K562 treated with DMSO at 1 percent for 12 hours (cell line): ENCODE results near the gene PRXL2B. TPM values are rescaled to one million over a fixed set of nuclear protein-coding genes. Genes with fewer than 3 reads are reported as not detected.

Experiments
- total RNA-seq: library from RNA; unstranded; fragments of 300-600 nt; gene quantifications from 2 replicates; pipeline ENCODE4 v1.2.3, GENCODE V29; 2022; ENCODE audit not compliant: insufficient read depth

Gene PRXL2B, protein sequence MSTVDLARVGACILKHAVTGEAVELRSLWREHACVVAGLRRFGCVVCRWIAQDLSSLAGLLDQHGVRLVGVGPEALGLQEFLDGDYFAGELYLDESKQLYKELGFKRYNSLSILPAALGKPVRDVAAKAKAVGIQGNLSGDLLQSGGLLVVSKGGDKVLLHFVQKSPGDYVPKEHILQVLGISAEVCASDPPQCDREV
- total RNA-seq: 12.8 and 16.2 TPM in 2 replicates

DNA sequence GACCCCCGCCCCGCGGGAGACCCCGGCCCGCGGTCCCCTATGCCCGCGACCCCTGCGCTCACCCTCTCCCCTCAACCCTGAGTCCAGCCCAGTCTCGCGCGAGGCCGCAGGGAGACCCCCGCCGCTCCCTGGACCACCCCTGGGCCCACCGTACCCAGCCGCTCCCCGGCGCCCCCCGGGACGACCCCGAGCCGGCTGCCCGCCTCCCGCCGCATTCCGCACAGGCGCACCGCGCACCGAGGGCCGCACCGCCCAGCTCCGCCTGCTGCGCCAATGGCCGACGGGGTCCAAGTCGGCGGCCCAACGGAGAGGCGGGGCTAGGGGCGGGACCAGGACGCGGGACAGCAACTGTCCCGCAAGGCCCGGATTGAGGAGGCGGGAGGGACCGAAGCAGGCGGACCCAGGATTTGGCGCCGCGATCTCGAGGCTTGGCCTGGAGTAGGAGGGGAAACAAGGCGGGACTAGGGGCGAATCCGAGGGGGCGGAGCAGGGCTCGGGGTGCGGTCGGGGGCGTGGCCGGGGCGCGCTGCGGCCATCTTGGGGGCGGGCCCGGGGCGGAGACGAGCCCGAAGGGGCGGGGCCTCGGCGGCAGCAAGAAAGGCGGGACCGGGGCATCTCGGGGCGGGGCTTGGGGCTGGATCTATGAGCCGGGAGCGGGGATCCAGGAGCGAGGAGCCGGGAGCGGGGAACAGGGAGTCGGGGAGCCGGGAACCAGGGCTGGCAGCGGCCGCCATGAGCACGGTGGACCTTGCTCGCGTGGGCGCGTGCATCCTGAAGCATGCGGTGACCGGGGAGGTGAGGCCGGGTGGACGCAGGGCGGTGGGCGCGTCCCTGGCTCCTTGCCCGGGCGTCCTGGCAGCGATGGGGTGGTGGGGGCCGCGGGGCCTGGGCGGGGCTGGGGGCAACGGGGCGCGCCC is at the start of gene PRXL2B:
TSS of gene PRXL2B (plus strand) at position 624 of the 917 bp plus-strand sequence. CDS start at position 733, 109 bp downstream.

DNA sequence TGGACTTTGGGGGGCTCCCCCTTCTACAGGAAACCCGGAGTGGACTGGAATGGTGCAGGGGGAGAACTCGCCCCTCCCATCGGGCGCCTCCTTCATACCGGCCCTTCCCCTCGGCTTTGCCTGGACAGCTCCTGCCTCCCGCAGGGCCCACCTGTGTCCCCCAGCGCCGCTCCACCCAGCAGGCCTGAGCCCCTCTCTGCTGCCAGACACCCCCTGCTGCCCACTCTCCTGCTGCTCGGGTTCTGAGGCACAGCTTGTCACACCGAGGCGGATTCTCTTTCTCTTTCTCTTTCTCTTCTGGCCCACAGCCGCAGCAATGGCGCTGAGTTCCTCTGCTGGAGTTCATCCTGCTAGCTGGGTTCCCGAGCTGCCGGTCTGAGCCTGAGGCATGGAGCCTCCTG is 30.3 kb upstream of the PRXL2B start, which contains the start of gene TNFRSF14:
TSS of gene TNFRSF14 (plus strand) at position 95 of the 401 bp plus-strand sequence. CDS start at position 389, 294 bp downstream.

DNA sequence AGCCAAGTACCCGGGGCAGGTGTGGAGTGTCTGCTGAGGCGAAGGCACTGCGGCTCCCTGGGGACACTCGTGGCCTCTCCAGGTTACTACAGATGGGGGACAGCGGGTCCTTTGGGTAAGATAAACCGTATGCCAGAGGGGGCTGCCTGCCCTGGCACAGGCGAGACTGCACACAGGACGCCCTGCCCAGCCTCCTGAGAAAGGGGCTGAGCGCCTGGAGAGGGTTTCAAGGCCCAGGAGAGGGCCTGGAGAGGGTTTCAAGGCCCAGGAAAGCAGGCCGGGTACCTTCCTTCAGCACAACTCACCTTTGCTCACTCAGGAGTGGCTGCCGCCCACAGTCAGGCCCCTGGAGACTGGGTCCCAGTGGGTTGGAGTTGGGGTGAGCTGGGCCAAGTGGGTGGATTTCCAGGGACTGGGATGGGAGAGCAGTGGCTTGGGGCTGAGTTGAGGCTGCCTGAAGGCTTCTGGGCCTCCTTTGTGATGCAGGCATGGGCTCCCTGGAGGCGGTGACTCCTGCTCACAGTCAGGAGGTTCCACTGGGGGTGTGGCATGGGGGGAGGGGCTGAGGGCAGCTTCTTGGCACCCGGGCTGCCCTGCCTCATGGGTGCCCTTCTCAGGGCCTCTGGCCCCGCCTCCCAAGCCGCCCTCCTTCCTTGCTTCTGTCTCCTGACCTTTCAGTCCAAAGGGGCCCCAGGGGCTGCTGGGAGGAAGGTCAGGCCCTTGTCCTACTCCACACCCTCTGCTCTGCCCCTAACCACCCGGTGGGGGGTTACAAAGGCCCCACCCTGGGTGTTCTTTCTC is 46.2 kb downstream of the PRXL2B start, which contains the start of gene MMEL1:
TSS of gene MMEL1 (minus strand) at position 456 of the 801 bp plus-strand sequence. CDS start 3,532 bp downstream, outside the sequence.

Other genes starting within 250 kb of the PRXL2B start
- gene MORN1, start 195.2 kb upstream of the PRXL2B start, total RNA-seq: 1.6 and 2.1 TPM in 2 replicates
- gene RER1, start 194.9 kb upstream of the PRXL2B start, total RNA-seq: 75.6 and 112 TPM in 2 replicates
- 8.8 and 12.7 TPM in 2 replicates for gene PEX10, start 174.2 kb upstream of the PRXL2B start, total RNA-seq
- gene PLCH2, start 110.5 kb upstream of the PRXL2B start, total RNA-seq: not detected in 2 replicates
- gene PANK4, start 60.2 kb upstream of the PRXL2B start, total RNA-seq: 31.6 and 41.5 TPM in 2 replicates
- gene HES5, start 56.5 kb upstream of the PRXL2B start, total RNA-seq: not detected in 2 replicates
- gene TNFRSF14, start 30.4 kb upstream of the PRXL2B start, total RNA-seq: 6.3 and 9.2 TPM in 2 replicates
- 0.43 TPM in 1 of 2 replicates, not detected in the other for gene MMEL1, start 46.2 kb downstream of the PRXL2B start, total RNA-seq
- gene TTC34, start 214.9 kb downstream of the PRXL2B start, total RNA-seq: 0.12 TPM in 1 of 2 replicates, not detected in the other